NCI-H1436 (cell line): Measurements from ENCODE around the gene DERL3.
"Not testable (repeated sequence)": the region's sequence is repeated elsewhere in the genome, so short reads cannot be mapped to it uniquely, and the experiment has no call there.

Experiments used
- DNase-seq: peaks from one replicate; lab custom pipeline; 2025; lab: John Stamatoyannopoulos, UW

Gene DERL3

GRCh38 chr22:23838681-23839468 lies at the start of gene DERL3:
Gene DERL3 (minus strand): TSS chr22:23839006. CDS start chr22:23838987, 19 bp downstream.
- DNase-seq: peak; percentile 97

- DNase-seq: no peak
These were observed 45.3 kb upstream of the DERL3 start for GRCh38 chr22:23884140-23884539.

- no peak for DNase-seq
These were observed 44.9 kb upstream of the DERL3 start for GRCh38 chr22:23883658-23884057.

GRCh38 chr22:23882370-23882769 lies 43.6 kb upstream of the DERL3 start:
- DNase-seq: no peak

GRCh38 chr22:23878219-23878618 lies 39.4 kb upstream of the DERL3 start:
- DNase-seq: no peak

- no peak for DNase-seq
These were observed 38.8 kb upstream of the DERL3 start for GRCh38 chr22:23877566-23877965.

GRCh38 chr22:23875801-23876200 lies 37.0 kb upstream of the DERL3 start:
- DNase-seq: no peak

- peak; percentile 42 for DNase-seq
These were observed 36.1 kb upstream of the DERL3 start for GRCh38 chr22:23874871-23875270.

- DNase-seq: no peak
These were observed 29.8 kb upstream of the DERL3 start for GRCh38 chr22:23868580-23868979.

GRCh38 chr22:23864499-23865154 lies 25.8 kb upstream of the DERL3 start:
- not testable (repeated sequence) for DNase-seq

GRCh38 chr22:23862103-23862502 lies 23.3 kb upstream of the DERL3 start:
- DNase-seq: peak; percentile 54

- DNase-seq: not testable (repeated sequence)
These were observed 21.4 kb upstream of the DERL3 start for GRCh38 chr22:23860187-23860586.

GRCh38 chr22:23859201-23859600 lies 20.4 kb upstream of the DERL3 start:
- DNase-seq: no peak

GRCh38 chr22:23858484-23858815 lies 19.6 kb upstream of the DERL3 start:
- no peak for DNase-seq

- peak; percentile 96 for DNase-seq
These were observed 19.0 kb upstream of the DERL3 start, which contains the start of gene SLC2A11 for GRCh38 chr22:23857606-23858483. Gene SLC2A11 (plus strand): TSS chr22:23857875. CDS start chr22:23858000, 125 bp downstream.

- peak; percentile 29 for DNase-seq
These were observed 18.2 kb upstream of the DERL3 start for GRCh38 chr22:23856721-23857605.

- no peak for DNase-seq
These were observed 11.4 kb upstream of the DERL3 start for GRCh38 chr22:23850136-23850611.

GRCh38 chr22:23849009-23850006 lies 10.5 kb upstream of the DERL3 start:
- DNase-seq: peak; percentile 59

- no peak for DNase-seq
These were observed 9.4 kb upstream of the DERL3 start for GRCh38 chr22:23847991-23848864.
